ENCODE data around the gene PROZ. TPM values are rescaled to one million over a fixed set of nuclear protein-coding genes. Genes with fewer than 3 reads are reported as not detected.
"Not testable (repeated sequence)": the region's sequence is repeated elsewhere in the genome, so short reads cannot be mapped to it uniquely, and the experiment has no call there.

Gene PROZ
- total RNA-seq, 3 donors from 2014 or later (not counting 1 experiment from before 2014, with no cell fraction given) = 0.82 TPM; not detected in 2

- H3K9me3 Mint-ChIP-seq = no peaks in the 10 kb centered on the region
- 95% methylated on average over 7 of the region's 7 CpGs for WGBS (ENCODE audit: insufficient coverage)
Measured at GRCh38 chr13:113158946-113159345, 498 bp downstream of the PROZ start.

GRCh38 chr13:113159701-113160100 is 1.3 kb downstream of the PROZ start:
- Histone ChIP-seq H3K27me3 (ENCODE audit: control insufficient read depth, insufficient read depth, low read length) (no peaks in the 10 kb centered on the region), H3K9me3 (ENCODE audit: control insufficient read depth, insufficient read depth, low read length) (no peaks in the 10 kb centered on the region), H3K4me1 (ENCODE audit: control insufficient read depth, insufficient read depth, low read length) (peaks cover 18% of the 10 kb centered on the region), H3K4me3 (ENCODE audit: low read length) (no peak overlapping the region), H3K36me3 (ENCODE audit: control insufficient read depth, insufficient read depth, low read length) (no peaks in the 10 kb centered on the region), H3K27ac (ENCODE audit: low read length) (no peak overlapping the region)
- Mint-ChIP-seq H3K36me3 (no peaks in the 10 kb centered on the region), H3K4me1 (peaks cover 19 to 20% of the 10 kb centered on the region in 2 donors), H3K27me3 (ENCODE audit: low read depth in 2 of 2) (peaks cover 0 to 15% of the 10 kb centered on the region in 2 donors), H3K9me3 (no peaks in the 10 kb centered on the region), H3K4me3 (no peak overlapping the region), H3K27ac (peak overlapping the region in 1 of 2 donors; percentile 48)
- no peak for DNase-seq
- ATAC-seq = no peak
- intact Hi-C loops (cut with micrococcal nuclease) = no loop called here
- whole genome bisulfite sequencing (ENCODE audit: insufficient coverage) = 94% methylated on average over 20 of the region's 20 CpGs
- TF ChIP-seq CTCF (IDR thresholded peaks at IDR 0.05) = no peak

More at GRCh38 chr13:113158946-113159345, 498 bp downstream of the PROZ start:
- Histone ChIP-seq H3K4me3 (ENCODE audit: low read length) (no peak overlapping the region), H3K27me3 (ENCODE audit: control insufficient read depth, insufficient read depth, low read length) (no peaks in the 10 kb centered on the region), H3K27ac (ENCODE audit: low read length) (no peak overlapping the region), H3K36me3 (ENCODE audit: control insufficient read depth, insufficient read depth, low read length) (no peaks in the 10 kb centered on the region), H3K4me1 (ENCODE audit: control insufficient read depth, insufficient read depth, low read length) (peaks cover 23% of the 10 kb centered on the region), H3K9me3 (ENCODE audit: control insufficient read depth, insufficient read depth, low read length) (no peaks in the 10 kb centered on the region)
- Mint-ChIP-seq H3K27ac (no peak overlapping the region), H3K36me3 (no peaks in the 10 kb centered on the region), H3K27me3 (ENCODE audit: low read depth in 2 of 2) (peaks cover 0 to 15% of the 10 kb centered on the region in 2 donors), H3K4me3 (no peak overlapping the region), H3K4me1 (peaks cover 14 to 19% of the 10 kb centered on the region in 2 donors)
- TF ChIP-seq CTCF (IDR thresholded peaks at IDR 0.05) = no peak
- DNase-seq (no peak), ATAC-seq (no peak)
- intact Hi-C loops (cut with micrococcal nuclease) = no loop called here

GRCh38 chr13:113160983-113161382 is 2.5 kb downstream of the PROZ start:
- intact Hi-C loops (cut with micrococcal nuclease) = no loop called here
- Mint-ChIP-seq H3K27ac (peak overlapping the region in 1 of 2 donors; percentile 44), H3K4me1 (peaks cover 22 to 26% of the 10 kb centered on the region in 2 donors), H3K4me3 (peak overlapping the region; percentile 47), H3K36me3 (no peaks in the 10 kb centered on the region), H3K27me3 (ENCODE audit: low read depth in 2 of 2) (peaks cover 0 to 15% of the 10 kb centered on the region in 2 donors), H3K9me3 (no peaks in the 10 kb centered on the region)
- H3K9me3 ChIP-seq (ENCODE audit: control insufficient read depth, insufficient read depth, low read length) = no peaks in the 10 kb centered on the region
- H3K27me3 ChIP-seq (ENCODE audit: control insufficient read depth, insufficient read depth, low read length) = no peaks in the 10 kb centered on the region
- H3K4me1 ChIP-seq (ENCODE audit: control insufficient read depth, insufficient read depth, low read length) = peaks cover 16% of the 10 kb centered on the region
- ATAC-seq = no peak
- no peak overlapping the region for H3K4me3 ChIP-seq (ENCODE audit: low read length)
- no peak overlapping the region for H3K27ac ChIP-seq (ENCODE audit: low read length)
- WGBS (ENCODE audit: insufficient coverage) = 87% methylated on average over 12 of the region's 12 CpGs
- no peak for DNase-seq
- no peak for TF ChIP-seq CTCF (IDR thresholded peaks at IDR 0.05)
- H3K36me3 ChIP-seq (ENCODE audit: control insufficient read depth, insufficient read depth, low read length) = no peaks in the 10 kb centered on the region

- H3K4me1 Mint-ChIP-seq = peaks cover 26 to 27% of the 10 kb centered on the region in 2 donors
- Histone ChIP-seq H3K4me1 (ENCODE audit: control insufficient read depth, insufficient read depth, low read length) (peaks cover 19% of the 10 kb centered on the region), H3K4me3 (ENCODE audit: low read length) (no peak overlapping the region), H3K9me3 (ENCODE audit: control insufficient read depth, insufficient read depth, low read length) (no peaks in the 10 kb centered on the region), H3K27me3 (ENCODE audit: control insufficient read depth, insufficient read depth, low read length) (no peaks in the 10 kb centered on the region), H3K36me3 (ENCODE audit: control insufficient read depth, insufficient read depth, low read length) (no peaks in the 10 kb centered on the region), H3K27ac (ENCODE audit: low read length) (peak overlapping the region; percentile 17)
- H3K27me3 Mint-ChIP-seq (ENCODE audit: low read depth in 2 of 2) = peaks cover 0 to 15% of the 10 kb centered on the region in 2 donors
- no peaks in the 10 kb centered on the region for H3K9me3 Mint-ChIP-seq
- intact Hi-C loops (cut with micrococcal nuclease) = no loop called here
- 42% methylated on average over 16 of the region's 16 CpGs for WGBS (ENCODE audit: insufficient coverage)
- TF ChIP-seq CTCF (IDR thresholded peaks at IDR 0.05) = no peak
- H3K36me3 Mint-ChIP-seq = no peaks in the 10 kb centered on the region
- peak in 1 of 2 donors; percentile 39 for DNase-seq
- no peak for ATAC-seq
- H3K27ac Mint-ChIP-seq = peak overlapping the region in 1 of 2 donors; percentile 44
- peak overlapping the region; percentile 47 for H3K4me3 Mint-ChIP-seq
Measured at GRCh38 chr13:113161433-113161832, 3.0 kb downstream of the PROZ start.

GRCh38 chr13:113161975-113162374 is 3.5 kb downstream of the PROZ start:
- ATAC-seq; H3K27me3 ChIP-seq (ENCODE audit: control insufficient read depth, insufficient read depth, low read length); DNase-seq; H3K4me3 Mint-ChIP-seq; H3K9me3 ChIP-seq (ENCODE audit: control insufficient read depth, insufficient read depth, low read length); H3K4me3 ChIP-seq (ENCODE audit: low read length); H3K36me3 Mint-ChIP-seq; intact Hi-C loops (cut with micrococcal nuclease); H3K27ac ChIP-seq (ENCODE audit: low read length); H3K36me3 ChIP-seq (ENCODE audit: control insufficient read depth, insufficient read depth, low read length); H3K27ac Mint-ChIP-seq; H3K9me3 Mint-ChIP-seq: not testable (repeated sequence)
- Mint-ChIP-seq H3K27me3 (ENCODE audit: low read depth in 2 of 2) (peaks cover 0 to 15% of the 10 kb centered on the region in 2 donors), H3K4me1 (peaks cover 26 to 30% of the 10 kb centered on the region in 2 donors)
- H3K4me1 ChIP-seq (ENCODE audit: control insufficient read depth, insufficient read depth, low read length) = peaks cover 21% of the 10 kb centered on the region
- 0% methylated on average over 4 of the region's 13 CpGs for WGBS (ENCODE audit: insufficient coverage)
